Tibial nerve (tissue), 4 donors: ENCODE results near the gene EXTL1.
A peak's percentile ranks its signal among the peaks of the same experiment; 100 is the strongest.

Experiments used
- CTCF ChIP-seq, 5 experiments: fragments of 200-600 bp in 3 of 5; fragments of 450-650 bp in 2 of 5; sonication (generic) in 3 of 5; IDR thresholded peaks; one replicate each; pipeline ENCODE4 v1.5.1; 2016 to 2019; ENCODE audit warnings: antibody characterized with exemption in 5 of 5, mild to moderate bottlenecking in 3 of 5, moderate library complexity in 2 of 5
- EP300 ChIP-seq, 2 donors: sonication (generic); formaldehyde crosslinking; IDR thresholded peaks; one replicate each; pipeline ENCODE4 v1.6.1; 2017; ENCODE audit warnings: antibody characterized with exemption in 2 of 2, mild to moderate bottlenecking in 1 of 2
- POLR2A ChIP-seq, 2 donors: fragments of 450-650 bp; IDR thresholded peaks; one replicate each; pipeline ENCODE4 v1.6.1; 2017; ENCODE audit warnings: antibody characterized with exemption in 2 of 2, mild to moderate bottlenecking in 2 of 2, moderate library complexity in 2 of 2

- no peak for TF ChIP-seq CTCF (IDR thresholded peaks at IDR 0.05)
- TF ChIP-seq POLR2A (IDR thresholded peaks at IDR 0.05): peak; percentile 24 to 64
- peak in 1 of 2 donors; percentile 81 for TF ChIP-seq EP300 (IDR thresholded peaks at IDR 0.05)
These were observed at the start of gene EXTL1 for GRCh38 chr1:26021647-26022403.
